GM18867 (cell line): ENCODE data around the gene DIP2B.

Experiments
- ATAC-seq: cut with Tn5 transposase; IDR thresholded peaks from one replicate; pipeline ENCODE4 v1.9.1; 2021; ENCODE audit warnings: mild to moderate bottlenecking, moderate library complexity; ENCODE audit not compliant: unreplicated experiment

DIP2B gene

GRCh38 chr12:50609292-50609874 is 104.6 kb downstream of the DIP2B start:
- ATAC-seq = no peak

DNA sequence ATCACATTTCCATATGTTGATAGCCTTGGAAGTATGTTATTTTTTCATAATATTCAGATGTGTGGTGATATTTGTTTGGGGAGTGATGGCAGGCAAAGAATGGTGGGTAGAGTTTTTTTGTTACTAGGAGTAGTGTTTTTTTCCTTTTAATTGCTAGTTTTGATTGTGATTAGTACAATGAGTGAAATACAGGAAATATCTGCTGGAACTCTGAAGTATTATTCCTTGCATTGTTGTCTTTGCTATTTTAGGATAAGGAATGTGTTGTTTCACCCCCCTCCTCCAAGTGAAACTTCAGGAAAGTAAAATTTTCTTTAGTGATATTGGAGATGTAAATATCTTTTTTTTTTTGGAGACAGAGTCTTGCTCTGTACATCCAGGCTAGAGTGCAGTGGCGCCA is 105.4 kb downstream of the DIP2B start:
- no peak for ATAC-seq

DNA sequence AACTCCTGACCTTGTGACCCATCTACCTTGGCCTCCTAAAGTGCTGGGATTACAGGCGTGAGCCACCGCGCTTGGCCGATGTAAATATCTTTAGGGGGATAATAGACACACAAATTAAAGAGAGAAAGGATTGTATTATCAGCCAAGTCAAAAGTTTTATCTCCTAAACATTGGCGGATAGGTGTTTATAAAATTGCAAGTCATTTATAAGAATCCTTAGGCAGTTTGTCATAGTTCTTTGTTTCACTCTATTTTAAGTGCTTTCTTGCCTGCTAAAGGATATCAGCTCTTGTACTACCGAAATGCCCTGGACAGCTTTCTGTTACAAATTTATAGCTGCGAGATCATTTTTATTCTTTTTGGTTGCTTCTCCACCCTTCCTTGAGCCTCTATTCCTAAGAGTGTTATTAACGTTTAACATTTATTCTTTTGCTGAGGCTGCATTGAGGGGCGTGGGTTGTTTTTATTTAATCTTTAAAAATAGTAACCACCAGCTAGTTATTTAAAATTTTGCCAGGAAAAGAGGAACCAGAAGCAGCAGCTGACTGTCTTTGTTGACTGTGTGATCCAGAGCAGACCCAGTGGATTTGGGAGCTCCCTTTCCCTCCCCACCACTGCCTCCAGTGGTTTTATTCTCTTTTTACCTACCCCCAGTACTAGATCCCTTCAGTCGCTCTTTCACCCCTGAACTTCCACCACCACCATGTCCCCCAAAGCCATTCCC is 106.4 kb downstream of the DIP2B start:
- ATAC-seq = no peak

- no peak for ATAC-seq
Observed at GRCh38 chr12:50612882-50613281, 108.1 kb downstream of the DIP2B start.

- no peak for ATAC-seq
Observed at GRCh38 chr12:50613463-50613862, 108.7 kb downstream of the DIP2B start.

DNA sequence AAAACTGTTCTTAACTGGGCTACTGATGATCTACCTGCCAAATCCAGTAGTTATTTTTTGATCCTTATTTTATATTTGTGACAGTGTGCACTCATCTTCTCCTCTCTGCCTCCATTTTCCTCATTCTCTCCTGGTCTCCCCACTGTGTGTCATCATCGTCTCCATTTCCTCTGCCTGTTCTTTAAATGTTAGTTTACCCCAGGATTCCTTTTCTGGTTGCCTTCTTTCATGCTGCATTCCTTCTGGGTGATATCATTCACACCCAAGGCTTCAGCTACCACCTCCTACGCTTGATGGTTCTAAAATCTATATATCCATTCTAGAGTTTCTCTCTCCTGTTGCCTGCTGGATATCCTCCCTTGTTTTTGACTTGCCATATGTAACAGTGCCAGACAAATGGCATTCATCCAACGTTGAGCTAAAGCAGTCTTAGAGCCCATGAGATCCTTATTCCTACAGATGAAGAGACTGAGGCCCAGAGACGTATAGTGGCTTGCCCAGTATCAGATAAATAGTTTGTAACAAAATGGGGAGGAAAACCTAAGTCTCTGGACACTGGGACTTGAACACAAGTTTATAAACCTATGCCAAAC is 109.5 kb downstream of the DIP2B start:
- ATAC-seq = no peak

GRCh38 chr12:50615145-50615906 is 110.5 kb downstream of the DIP2B start:
- ATAC-seq = no peak

DNA sequence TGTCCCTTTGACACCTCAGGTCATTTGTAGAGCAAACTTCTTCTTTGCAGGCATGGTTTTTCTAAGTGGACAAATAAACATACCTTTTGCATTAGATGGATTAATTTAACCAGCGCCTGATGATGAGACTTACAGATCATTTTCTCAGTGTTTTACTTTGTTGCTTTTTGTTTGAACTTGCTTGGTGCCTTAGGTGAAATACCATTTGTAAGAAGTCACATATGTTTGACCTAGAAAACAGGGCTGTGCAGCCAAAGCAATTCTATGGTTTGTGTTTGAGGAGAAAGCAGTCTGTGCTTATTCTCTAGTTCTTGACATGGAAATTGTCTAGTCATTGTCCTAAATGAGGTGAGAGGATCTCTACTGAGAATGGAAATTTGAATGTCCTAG is 111.1 kb downstream of the DIP2B start:
- ATAC-seq = no peak

GRCh38 chr12:50617657-50618056 is 112.9 kb downstream of the DIP2B start:
- ATAC-seq = no peak

DNA sequence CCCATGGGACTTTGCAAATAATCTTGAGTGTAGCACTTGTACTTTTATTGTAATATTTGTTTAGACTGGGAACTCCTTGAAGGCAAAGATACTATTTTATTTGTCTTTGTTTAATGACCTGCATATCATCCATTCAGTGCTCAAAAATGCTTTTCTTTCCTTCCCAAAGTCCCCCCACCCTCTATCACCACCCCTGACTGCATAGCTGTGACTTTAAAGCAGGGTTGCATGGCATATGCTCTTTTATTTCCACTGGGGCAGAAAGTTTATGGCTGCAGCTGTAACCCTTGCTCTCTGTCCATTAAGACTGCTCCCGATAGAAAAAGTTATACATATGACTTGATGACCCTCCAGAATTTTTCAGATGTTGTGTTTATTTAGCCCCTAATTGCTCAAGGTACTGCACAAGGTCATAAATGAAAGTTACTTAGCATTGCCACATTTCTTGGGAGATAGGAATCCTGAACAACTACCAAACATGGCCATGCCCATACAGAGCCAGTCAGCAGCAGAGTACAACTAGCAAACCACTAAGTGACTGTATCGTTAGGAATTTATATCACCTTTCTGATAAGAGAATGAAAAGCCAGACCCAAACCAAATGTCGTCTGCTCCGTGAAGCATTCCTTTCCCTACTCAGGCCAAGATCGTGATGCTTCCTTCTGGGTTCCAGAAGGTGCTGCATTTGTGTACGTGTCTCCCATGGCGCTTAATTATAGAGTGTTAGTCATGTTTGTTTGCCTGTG is 114.3 kb downstream of the DIP2B start:
- no peak for ATAC-seq

DNA sequence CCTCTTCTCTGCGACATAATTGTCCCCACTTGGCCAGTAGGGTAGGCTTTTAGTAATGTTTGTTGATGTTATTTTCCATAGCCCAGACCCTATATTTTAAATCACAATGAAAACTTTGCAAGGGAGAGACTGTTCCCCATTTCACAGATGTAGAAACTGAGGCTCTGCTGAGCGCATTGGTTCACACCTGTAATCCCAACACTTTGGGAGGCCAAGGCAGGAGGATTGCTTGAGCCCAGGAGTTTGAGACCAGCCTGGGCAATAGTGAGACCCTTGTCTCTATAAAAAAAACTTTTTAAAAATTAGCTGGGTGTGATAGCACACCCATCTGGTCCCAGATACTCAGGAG is 114.8 kb downstream of the DIP2B start:
- no peak for ATAC-seq

GRCh38 chr12:50620109-50620977 is 115.6 kb downstream of the DIP2B start:
- ATAC-seq = no peak

DNA sequence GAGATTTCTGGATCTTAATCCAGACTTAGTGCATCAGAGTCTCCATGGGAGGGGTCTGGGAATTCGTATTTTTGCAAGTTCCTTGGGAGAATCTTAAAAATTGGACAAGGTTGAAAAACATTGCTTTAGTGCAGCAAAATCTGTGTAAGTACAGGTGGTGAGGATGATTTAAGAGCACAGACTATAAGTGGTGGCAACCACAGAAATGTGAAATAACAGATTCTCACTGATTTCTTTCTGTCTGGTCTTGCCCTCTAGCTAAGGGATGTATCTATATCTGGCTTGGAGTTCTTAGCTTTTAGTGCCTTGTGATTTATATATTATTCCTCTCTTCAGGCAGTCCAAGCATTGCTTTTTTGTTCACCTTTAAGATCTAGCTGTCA is 116.2 kb downstream of the DIP2B start:
- ATAC-seq = no peak

- no peak for ATAC-seq
Observed at GRCh38 chr12:50621399-50622300, 116.9 kb downstream of the DIP2B start.

DNA sequence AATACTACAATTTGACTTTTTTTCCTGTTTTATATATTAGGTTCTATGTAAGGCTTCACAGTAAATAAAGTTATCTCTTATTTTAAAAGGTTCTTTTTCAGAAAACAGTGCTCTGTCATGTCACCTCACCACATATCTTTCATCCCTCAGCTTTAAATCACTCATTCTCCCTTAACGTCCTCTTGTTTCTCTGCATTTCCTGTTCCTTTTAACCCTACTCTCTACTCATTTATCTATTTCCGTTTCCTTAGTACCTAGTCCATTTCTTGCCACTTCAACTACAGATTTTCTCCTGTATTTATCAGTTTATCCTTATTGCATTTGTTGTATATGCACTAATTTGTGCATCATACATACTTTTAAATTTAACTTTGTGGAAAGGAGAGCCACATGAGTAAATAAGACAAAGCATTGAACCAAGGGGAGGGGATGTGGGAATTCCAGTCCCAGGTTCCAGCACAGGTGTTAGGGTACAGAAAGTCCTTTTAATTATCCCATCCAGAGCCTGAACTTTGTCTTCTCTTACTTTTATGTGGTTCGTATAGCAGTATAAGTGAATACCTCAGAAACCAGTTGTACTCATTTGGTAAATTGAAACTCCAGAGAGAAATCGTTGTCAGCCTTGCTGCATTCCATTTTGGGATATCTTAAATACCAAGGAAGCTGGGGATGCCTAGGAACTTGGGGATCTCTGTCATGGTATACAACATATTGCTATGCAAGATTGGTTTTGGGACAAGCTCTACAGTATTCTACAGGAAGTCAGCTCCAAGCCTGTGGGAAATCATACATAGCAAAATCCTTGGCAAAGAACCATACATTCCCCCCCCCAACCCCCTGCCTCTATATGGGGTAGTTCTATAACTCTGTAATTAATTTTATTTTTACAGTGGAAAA is 120.5 kb downstream of the DIP2B start:
- no peak for ATAC-seq

GRCh38 chr12:50626026-50626425 is 121.2 kb downstream of the DIP2B start:
- no peak for ATAC-seq

GRCh38 chr12:50627491-50627890 is 122.7 kb downstream of the DIP2B start:
- ATAC-seq = no peak

- no peak for ATAC-seq
Observed at GRCh38 chr12:50628394-50628793, 123.6 kb downstream of the DIP2B start.
